GM12873 (cell line): Measurements from ENCODE around the gene MDM2.

Experiments
- CTCF ChIP-seq: IDR thresholded peaks from 2 replicates; pipeline ENCODE4 v1.5.1; 2012; ENCODE audit warnings: low read depth, mild to moderate bottlenecking, moderate library complexity, low read length, control low read depth; ENCODE audit not compliant: insufficient read depth; ENCODE audit errors: missing control alignments

MDM2 gene

DNA sequence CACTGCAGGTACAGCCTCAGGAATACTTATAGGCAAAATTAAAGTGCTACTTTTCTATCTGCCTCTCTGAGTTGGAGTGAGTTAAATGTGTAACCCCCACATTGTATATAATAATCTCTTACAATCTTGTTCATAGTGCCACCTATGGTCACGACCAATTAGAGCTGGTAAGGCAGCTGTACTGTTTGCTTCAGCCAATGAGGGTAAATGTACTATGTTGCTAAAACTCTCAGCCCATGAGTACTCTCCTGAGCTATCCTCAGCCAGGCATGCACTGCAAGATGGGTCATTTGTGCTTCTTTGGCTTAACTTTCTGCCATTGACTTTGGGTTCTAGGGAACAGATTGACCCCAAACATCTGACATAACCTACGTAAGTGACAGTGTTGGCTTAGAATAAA, 15.0 kb upstream of the MDM2 start:
- no peak for TF ChIP-seq CTCF

DNA sequence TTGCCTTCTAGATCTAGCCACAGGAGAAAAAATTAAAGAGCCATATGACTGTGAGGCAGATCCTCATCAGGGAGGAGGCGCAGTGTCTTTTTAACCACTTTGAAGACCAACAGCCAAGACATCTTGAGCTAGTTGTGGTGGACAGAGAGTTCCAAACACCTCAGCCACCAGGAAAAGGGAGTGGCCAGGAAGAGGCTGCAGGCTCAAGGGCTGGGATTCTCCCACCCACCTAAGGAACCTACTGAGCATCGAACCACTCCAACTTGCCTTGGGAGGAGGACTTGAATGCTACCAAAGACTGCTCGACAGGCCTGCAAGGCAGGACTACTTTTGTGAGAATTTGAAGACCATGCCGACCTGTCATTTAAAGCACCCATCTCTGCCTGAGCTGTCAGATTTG, 14.5 kb upstream of the MDM2 start:
- TF ChIP-seq CTCF = no peak

DNA sequence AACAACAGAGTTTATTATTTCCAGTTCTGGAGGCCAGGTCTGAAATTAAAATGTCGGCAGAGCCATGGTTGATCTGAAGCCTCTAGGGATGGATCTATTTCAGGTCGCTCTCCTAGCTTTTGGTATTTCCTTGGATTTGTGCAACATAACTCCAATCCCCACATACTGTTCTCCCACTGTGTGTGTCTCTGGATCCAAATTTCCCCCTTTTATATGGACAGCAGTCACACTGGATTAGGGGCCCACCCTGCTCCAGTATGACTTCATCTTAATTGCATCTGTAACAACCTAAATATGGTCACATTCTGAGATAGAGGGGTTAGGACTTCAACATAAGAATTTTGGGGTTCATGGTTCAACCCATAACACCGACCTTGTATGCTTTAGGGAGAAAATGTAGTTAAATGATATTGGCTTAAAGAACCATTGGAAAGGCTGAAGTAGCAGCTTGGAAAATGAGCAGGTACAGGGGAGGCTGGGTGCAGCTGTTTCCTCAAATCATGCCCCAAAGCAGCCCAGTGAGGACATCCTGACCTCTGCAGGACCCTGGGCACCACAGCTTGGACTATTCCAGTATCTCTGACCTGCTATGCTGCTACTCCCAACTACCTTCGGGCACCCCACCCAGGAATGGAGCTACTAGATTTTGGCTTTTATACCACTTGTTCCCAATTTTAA, 13.9 kb upstream of the MDM2 start:
- TF ChIP-seq CTCF = no peak

DNA sequence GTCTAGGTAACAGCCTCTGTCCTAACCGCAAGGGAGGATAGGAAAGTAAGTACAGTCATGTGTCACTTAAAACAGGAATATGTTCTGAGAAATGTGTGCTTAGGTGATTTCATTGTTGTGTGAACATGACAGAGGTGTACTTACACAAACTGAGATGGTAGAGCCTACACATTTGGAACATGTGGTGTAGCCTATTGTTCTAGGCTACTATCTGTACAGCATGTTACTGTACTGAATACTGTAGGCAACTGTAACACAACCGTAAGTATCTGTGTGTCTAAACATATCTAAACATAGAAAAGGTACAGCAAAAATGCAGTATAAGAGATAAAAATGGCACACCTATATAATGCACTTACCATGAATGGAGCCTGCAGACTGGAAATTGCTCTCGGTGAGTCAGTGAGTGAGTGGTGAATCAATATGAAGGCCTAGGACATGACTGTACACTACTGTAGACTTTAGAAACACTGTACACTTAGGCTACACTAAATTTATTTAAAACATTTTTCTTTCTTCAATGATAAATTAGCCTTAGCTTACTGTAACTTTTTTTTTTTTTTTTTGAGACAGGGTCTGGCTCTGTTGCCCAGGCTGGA, 13.2 kb upstream of the MDM2 start:
- TF ChIP-seq CTCF = no peak

GRCh38 chr12:68796399-68796798, 11.6 kb upstream of the MDM2 start:
- no peak for TF ChIP-seq CTCF

DNA sequence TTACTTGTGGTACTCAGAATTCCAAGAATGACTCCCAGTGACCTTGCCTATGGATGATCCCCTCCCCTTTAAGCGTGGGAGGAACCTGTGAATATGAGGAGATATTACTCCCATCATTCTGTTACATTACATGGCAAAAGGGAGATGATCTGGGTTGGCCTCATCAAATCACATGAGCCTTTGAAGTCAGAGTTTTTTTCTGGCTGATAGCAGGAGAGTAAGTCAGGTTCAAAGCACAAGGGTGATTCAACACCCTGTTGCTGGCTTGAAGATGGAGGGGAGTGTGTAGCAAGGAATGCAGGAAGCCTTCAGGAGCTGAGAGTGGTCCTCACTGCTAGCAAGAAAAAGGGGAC, 9.1 kb upstream of the MDM2 start:
- no peak for TF ChIP-seq CTCF

- no peak for TF ChIP-seq CTCF
These were observed 7.7 kb upstream of the MDM2 start for GRCh38 chr12:68800294-68800693.
